Activated naive CD8-positive, alpha-beta T cell treated with anti-CD3 and anti-CD28 coated beads, Interleukin-2, amount 10 ng/mL, durations not matched to agents 7 days and 5 days (primary cell): ENCODE results near the gene INPP5F. TPM values are rescaled to one million over a fixed set of nuclear protein-coding genes. Genes with fewer than 3 reads are reported as not detected.
A peak's percentile ranks its signal among the peaks of the same experiment; 100 is the strongest.
"Not testable (repeated sequence)": the region's sequence is repeated elsewhere in the genome, so short reads cannot be mapped to it uniquely, and the experiment has no call there.

Experiments
- ATAC-seq: fragments of 150-1000 bp; cut with Tn5 transposase; one replicate; pipeline ENCODE4 v1.10.0; 2021; ENCODE audit warnings: low read depth, moderate library complexity
- POLR2A ChIA-PET: fragments of 350-600 bp; sonication (Branson Sonifier 250); formaldehyde crosslinking; loops from one replicate; lab custom pipeline; 2021; ENCODE audit warnings: antibody characterized with exemption; lab: Charles Lee
- DNase-seq: peaks from one replicate; pipeline ENCODE4 v3.0.0; 2021
- H3K27ac Mint-ChIP-seq: one replicate; pipeline ENCODE4 v1.8.0; 2022; ENCODE audit warnings: mild to moderate bottlenecking, mixed read lengths
- H3K27me3 Mint-ChIP-seq: one replicate; pipeline ENCODE4 v1.8.0; 2022; ENCODE audit warnings: mild to moderate bottlenecking, moderate library complexity, mixed read lengths
- H3K36me3 Mint-ChIP-seq: one replicate; pipeline ENCODE4 v1.8.0; 2021; ENCODE audit warnings: mild to moderate bottlenecking, mixed read lengths
- H3K4me1 Mint-ChIP-seq: one replicate; pipeline ENCODE4 v1.8.0; 2021; ENCODE audit warnings: mixed read lengths
- H3K4me3 Mint-ChIP-seq: one replicate; pipeline ENCODE4 v1.8.0; 2022; ENCODE audit warnings: mild to moderate bottlenecking, moderate library complexity, mixed read lengths
- H3K9me3 Mint-ChIP-seq: one replicate; pipeline ENCODE4 v1.8.0; 2021; ENCODE audit warnings: mixed read lengths
- total RNA-seq, 2 experiments: library from RNA; stranded (reverse); gene quantifications; one replicate each; pipeline ENCODE4 v1.2.3, GENCODE V29; 2021

Gene INPP5F
- total RNA-seq, 2 experiments from 2014 or later = 12.2 to 13.5 TPM

DNA sequence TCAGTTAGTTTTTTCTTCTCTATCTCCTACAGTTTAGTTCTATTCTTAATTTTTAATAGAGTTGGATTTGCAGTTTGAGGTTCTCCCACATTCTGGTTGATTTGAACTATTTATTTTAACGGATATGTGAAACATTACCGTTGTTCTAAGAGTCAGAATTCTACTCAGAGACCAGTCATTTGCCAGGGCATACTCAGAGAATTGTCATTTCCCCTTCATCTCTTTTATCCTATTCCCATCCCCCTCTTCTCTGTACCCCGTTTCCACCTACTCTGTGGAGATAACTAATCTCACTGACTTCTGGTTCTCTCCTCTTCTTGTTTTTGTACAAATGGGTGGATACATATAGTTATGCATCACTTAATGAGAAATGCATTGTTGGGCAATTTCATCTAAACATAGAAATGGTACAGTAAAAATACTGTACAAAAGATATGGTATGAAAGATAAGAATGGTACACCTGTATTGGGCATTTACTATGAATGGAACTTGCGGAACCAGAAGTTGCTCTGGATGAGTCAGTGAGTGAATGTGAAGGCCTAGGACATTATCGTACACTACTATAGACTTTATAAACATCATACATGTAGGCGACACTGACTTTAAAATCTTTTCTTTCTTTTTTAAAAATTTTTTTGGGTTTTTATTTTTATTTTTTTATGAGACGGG is 53.1 kb downstream of the INPP5F start:
- no peak overlapping the region for H3K4me3 Mint-ChIP-seq
- H3K9me3 Mint-ChIP-seq = no peaks in the 10 kb centered on the region
- ATAC-seq = no peak
- H3K36me3 Mint-ChIP-seq = peaks cover 3% of the 10 kb centered on the region
- DNase-seq = no peak
- POLR2A ChIA-PET = no interaction called here
- H3K27me3 Mint-ChIP-seq = no peaks in the 10 kb centered on the region
- no peak overlapping the region for H3K27ac Mint-ChIP-seq
- H3K4me1 Mint-ChIP-seq = peaks cover 6% of the 10 kb centered on the region

DNA sequence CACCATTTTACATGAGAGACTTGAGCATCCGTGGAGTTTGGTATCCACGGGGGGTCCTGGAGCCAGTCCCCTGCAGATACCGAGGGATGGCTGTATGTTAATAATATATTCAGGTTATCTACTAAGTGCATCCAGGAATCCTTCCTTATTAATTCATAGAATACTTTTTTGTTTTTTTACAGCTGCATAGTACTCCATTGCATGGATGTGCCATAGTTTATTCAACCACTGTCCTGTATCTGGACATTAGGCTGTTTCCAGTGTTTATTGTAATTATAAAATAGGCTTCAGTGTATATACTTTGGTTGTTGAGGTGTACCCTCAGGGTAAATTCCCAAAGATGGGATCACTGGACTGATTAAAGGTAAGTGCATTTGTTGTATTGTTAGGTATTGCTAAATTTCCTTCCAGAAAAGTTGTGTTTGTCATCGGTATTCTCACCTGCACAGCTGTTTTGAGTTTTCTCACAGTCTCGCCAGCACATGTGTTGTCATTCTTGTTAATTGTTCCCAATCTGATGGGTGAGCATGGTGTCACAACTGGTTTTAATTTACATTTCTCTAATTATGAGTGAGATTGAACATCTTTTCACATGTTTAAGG is 55.1 kb downstream of the INPP5F start:
- DNase-seq (no peak), ATAC-seq (no peak)
- H3K4me3 Mint-ChIP-seq = no peak overlapping the region
- no peak overlapping the region for H3K27ac Mint-ChIP-seq
- H3K4me1 Mint-ChIP-seq = peaks cover 20% of the 10 kb centered on the region
- H3K9me3 Mint-ChIP-seq = no peaks in the 10 kb centered on the region
- POLR2A ChIA-PET = no interaction called here
- H3K27me3 Mint-ChIP-seq = no peaks in the 10 kb centered on the region
- peaks cover 5% of the 10 kb centered on the region for H3K36me3 Mint-ChIP-seq

DNA sequence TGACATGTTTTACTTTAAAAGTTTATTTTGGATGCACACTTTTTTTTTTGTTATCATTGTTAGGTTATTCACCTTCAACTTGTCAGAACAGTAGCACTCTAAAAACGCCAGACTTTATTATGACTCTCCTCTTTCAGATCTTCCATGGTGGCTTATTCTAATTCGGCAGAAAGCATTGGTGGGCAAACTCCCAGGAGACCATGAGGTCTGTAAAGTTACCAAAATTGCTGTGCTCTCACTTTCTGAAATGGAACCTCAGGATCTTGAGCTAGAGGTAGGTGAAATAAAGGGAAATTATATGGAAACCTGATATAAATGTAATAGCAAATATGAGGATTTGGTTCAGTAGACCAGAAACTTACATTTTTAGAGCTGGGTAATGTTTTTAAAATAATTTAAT is 55.6 kb downstream of the INPP5F start:
- Mint-ChIP-seq H3K36me3 (peaks cover 5% of the 10 kb centered on the region), H3K27me3 (no peaks in the 10 kb centered on the region), H3K4me3 (no peak overlapping the region), H3K4me1 (peaks cover 24% of the 10 kb centered on the region), H3K27ac (no peak overlapping the region), H3K9me3 (no peaks in the 10 kb centered on the region)
- POLR2A ChIA-PET = no interaction called here
- ATAC-seq = no peak
- DNase-seq = no peak

DNA sequence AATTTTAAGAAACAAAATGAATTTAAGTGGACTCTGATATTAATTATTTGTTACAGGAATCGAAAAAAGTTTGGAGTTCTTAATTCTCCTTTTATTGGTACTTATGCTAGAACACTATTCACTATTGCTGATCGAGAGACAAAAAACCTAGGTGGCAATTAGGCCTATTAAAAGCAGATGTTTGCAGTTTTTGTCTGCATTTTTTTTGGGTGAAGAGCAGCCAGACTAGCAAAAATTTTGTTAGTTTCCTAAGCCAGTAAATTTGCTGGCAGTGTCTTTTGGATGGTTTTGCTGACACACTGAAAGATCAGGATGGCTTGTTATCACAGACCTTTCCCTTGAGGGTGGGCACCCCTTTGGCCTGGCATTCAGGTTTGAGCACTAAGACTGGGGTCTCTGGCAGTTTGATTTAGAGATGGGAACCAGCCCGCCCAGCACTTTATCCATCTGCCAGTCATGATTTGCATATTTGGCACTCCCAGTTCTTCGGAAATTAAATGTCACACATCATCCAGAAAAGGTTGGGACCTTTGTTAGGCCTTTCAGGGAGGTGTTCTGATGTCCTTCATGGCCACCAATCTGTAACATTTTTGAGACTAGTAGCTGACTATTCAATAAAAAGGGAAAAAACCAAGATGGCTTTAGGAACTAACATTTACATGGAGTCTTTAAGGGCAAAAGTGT is 57.3 kb downstream of the INPP5F start:
- POLR2A ChIA-PET = no interaction called here
- DNase-seq (no peak), ATAC-seq (no peak)
- H3K36me3 Mint-ChIP-seq = peaks cover 10% of the 10 kb centered on the region
- H3K4me3 Mint-ChIP-seq = no peak overlapping the region
- no peaks in the 10 kb centered on the region for H3K27me3 Mint-ChIP-seq
- no peaks in the 10 kb centered on the region for H3K9me3 Mint-ChIP-seq
- H3K4me1 Mint-ChIP-seq = peaks cover 35% of the 10 kb centered on the region
- H3K27ac Mint-ChIP-seq = no peak overlapping the region

DNA sequence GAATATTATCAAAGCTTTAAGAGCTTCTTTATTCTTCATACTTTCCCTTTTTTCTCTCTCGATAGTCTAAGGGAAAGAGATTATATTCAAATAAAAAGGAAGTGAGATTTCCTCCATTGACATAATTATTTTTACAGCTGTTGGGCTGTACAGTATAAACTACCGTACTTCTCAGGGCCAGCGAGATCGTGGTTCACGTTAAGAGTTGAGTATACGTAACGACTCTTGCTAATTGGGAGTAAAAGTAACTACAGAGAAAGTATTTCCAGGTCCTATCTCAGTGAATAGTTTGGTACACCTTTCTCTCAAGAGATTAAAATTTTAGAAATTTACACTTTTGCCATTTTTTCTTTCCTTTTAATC is 57.8 kb downstream of the INPP5F start:
- no peaks in the 10 kb centered on the region for H3K27me3 Mint-ChIP-seq
- peaks cover 36% of the 10 kb centered on the region for H3K4me1 Mint-ChIP-seq
- POLR2A ChIA-PET = no interaction called here
- no peak overlapping the region for H3K4me3 Mint-ChIP-seq
- no peaks in the 10 kb centered on the region for H3K9me3 Mint-ChIP-seq
- DNase-seq = no peak
- H3K36me3 Mint-ChIP-seq = peaks cover 11% of the 10 kb centered on the region
- no peak for ATAC-seq
- no peak overlapping the region for H3K27ac Mint-ChIP-seq

DNA sequence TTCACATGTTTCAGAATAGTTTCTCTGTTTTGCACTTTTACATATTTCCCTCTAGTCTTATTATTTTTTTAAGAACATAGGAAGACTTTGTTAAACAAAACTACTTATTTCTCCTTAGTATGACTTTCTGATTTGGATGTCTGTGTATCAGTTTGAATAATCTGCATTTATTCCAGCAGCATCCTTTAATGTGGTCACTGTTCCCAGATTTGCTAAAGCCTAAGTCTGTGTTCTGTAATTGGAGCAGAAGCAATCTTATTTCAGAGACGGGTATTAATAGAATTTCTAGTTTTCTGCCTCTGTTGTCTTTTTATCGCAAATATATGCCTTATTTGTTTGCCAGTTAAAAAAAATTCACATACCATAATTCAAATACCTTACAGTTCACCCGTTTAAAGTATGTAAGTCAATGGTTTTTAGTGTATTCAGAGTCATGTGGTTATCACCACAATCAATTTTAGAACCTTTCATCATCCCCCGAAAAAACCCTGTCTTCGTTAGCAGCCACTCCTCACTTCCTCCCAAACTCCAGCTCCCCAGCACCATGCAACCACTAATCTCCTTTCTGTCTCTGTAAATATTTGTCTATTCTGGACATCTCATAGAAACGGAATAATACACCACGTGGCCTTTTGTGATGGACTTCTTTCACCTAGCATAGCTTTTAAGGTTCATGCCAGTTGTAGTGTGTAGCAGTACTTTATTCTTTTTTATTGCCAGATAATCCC is 58.7 kb downstream of the INPP5F start:
- Mint-ChIP-seq H3K27ac (peak overlapping the region; percentile 72), H3K4me3 (peak overlapping the region; percentile 56), H3K27me3 (no peaks in the 10 kb centered on the region), H3K4me1 (peaks cover 37% of the 10 kb centered on the region), H3K9me3 (no peaks in the 10 kb centered on the region), H3K36me3 (peaks cover 11% of the 10 kb centered on the region)
- POLR2A ChIA-PET = interaction anchor here (1.3 kb wide), 1 partner anchor 88 kb away, joined by 3 read pairs; the partner anchor contains the start of gene MCMBP
- ATAC-seq (peak; percentile 88), DNase-seq (no peak)

DNA sequence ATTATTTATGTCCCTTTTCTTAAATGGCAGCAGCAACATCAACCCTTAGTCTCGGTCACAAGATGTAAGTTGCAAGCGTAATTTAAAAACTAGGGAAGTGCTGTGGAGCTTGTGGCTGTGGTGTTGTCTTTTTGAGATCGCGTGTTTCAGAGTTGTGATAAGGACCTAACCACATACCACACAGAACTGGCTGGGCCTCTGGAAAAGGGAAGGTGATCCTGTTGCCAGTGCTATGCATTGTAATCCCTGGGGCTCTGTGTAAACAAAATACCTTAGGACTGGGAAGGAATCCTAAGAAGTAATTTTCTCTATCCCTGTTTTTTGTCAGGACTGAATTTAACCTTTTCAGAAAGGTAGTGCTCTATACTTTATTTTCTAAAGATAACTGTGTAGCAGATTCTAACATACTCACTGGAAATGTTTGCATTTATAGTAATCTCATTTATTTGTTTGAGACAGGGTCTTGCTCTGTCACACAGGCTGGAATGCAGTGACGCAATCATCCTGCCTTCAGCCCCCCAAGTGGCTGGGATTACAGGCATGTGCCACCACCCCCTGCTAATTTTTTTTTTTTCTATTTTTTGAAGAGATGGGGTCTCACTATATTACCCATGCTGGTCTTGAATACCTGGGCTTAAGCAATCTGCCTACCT is 60.4 kb downstream of the INPP5F start:
- peaks cover 40% of the 10 kb centered on the region for H3K4me1 Mint-ChIP-seq
- H3K9me3 Mint-ChIP-seq = no peaks in the 10 kb centered on the region
- ATAC-seq (no peak), DNase-seq (no peak)
- H3K27me3 Mint-ChIP-seq = no peaks in the 10 kb centered on the region
- POLR2A ChIA-PET = no interaction called here
- H3K36me3 Mint-ChIP-seq = peaks cover 10% of the 10 kb centered on the region
- H3K4me3 Mint-ChIP-seq = no peak overlapping the region
- H3K27ac Mint-ChIP-seq = no peak overlapping the region

DNA sequence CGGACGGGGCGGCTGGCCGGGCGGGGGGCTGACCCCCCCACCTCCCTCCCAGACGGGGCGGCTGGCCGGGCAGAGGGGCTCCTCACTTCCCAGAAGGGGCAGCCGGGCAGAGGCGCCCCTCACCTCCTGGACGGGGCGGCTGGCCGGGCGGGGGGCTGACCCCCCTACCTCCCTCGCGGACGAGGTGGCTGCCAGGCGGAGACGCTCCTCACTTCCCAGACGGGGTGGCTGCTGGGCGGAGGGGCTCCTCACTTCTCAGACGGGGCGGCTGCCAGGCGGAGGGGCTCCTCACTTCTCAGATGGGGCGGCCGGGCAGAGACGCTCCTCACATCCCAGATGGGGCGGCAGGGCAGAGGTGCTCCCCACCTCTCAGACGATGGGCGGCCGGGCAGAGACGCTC is 69.3 kb downstream of the INPP5F start:
- POLR2A ChIA-PET, H3K36me3 Mint-ChIP-seq, H3K4me1 Mint-ChIP-seq, H3K27ac Mint-ChIP-seq, DNase-seq, H3K4me3 Mint-ChIP-seq, H3K27me3 Mint-ChIP-seq, H3K9me3 Mint-ChIP-seq, ATAC-seq: not testable (repeated sequence)

DNA sequence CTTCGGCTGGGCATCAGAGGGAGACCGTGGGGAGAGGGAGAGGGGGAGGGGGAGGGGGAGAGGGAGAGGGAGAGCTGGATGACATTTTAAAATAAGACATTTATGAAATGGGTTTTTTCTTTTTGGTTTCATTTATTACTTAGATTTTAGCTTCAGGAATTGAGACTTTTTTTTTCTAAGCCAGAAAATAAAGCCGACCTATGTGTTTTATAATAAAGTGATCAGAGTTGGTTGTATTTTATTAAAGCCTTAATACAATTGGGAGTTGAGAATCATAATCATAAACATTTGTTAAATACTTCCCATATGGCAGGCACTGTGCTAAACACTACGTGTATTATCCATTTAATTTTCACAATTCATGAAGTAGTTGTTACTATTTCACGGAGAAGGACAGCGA is 70.2 kb downstream of the INPP5F start:
- H3K27me3 Mint-ChIP-seq = no peaks in the 10 kb centered on the region
- H3K9me3 Mint-ChIP-seq = no peaks in the 10 kb centered on the region
- no peak overlapping the region for H3K4me3 Mint-ChIP-seq
- H3K36me3 Mint-ChIP-seq = peaks cover 5% of the 10 kb centered on the region
- ATAC-seq (no peak), DNase-seq (no peak)
- no peaks in the 10 kb centered on the region for H3K4me1 Mint-ChIP-seq
- no peak overlapping the region for H3K27ac Mint-ChIP-seq
- POLR2A ChIA-PET = no interaction called here

DNA sequence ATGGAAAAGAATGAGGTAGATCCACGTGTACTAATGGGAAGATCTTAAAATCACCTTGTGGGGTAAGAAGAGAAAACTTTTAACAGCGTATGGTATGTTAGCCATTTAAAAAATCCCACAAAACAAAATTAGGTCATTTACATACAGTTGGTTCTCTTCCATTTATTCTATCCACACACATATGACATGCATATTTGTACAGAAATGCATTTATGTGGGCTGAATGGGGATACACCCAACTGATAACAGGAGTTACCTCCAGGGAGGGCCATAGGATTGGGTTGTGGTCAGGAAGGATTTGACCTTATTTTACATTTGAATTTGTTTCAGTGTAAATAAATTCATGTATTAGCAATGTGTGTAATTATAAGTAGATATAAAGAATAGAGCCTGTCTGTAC is 75.3 kb downstream of the INPP5F start:
- Mint-ChIP-seq H3K36me3 (peaks cover 2% of the 10 kb centered on the region), H3K27me3 (no peaks in the 10 kb centered on the region), H3K4me3 (no peak overlapping the region), H3K4me1 (no peaks in the 10 kb centered on the region), H3K9me3 (no peaks in the 10 kb centered on the region), H3K27ac (no peak overlapping the region)
- DNase-seq (no peak), ATAC-seq (no peak)
- POLR2A ChIA-PET = no interaction called here

DNA sequence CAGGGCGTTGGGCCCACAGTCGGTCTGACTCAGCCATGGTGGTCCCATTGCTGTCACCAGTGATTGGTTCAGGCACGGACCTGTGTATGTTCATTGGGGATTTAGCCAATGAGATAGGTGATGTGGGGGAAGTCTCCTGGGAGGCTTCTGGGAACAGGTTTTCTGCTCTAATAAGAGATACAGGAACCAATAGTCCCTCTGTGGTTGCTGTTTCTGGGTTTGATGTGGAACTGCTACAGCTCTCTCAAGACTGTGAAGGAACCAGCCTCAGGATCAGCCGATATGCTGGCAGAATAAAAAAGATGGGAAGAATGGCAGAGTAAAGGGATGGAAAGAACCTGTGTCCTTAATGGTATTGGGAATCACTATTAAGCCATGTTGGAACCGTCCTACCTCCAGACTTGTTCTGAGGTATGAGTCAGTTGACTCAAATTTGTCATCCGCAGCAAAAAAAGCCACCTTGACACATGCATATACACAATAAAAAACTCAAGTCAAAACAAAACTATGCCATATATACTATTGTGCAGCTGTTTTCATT is 76.2 kb downstream of the INPP5F start:
- no peaks in the 10 kb centered on the region for H3K27me3 Mint-ChIP-seq
- no peak overlapping the region for H3K27ac Mint-ChIP-seq
- H3K36me3 Mint-ChIP-seq = peaks cover 2% of the 10 kb centered on the region
- H3K4me1 Mint-ChIP-seq = no peaks in the 10 kb centered on the region
- H3K9me3 Mint-ChIP-seq = no peaks in the 10 kb centered on the region
- no peak overlapping the region for H3K4me3 Mint-ChIP-seq
- DNase-seq = no peak
- POLR2A ChIA-PET = no interaction called here
- no peak for ATAC-seq

DNA sequence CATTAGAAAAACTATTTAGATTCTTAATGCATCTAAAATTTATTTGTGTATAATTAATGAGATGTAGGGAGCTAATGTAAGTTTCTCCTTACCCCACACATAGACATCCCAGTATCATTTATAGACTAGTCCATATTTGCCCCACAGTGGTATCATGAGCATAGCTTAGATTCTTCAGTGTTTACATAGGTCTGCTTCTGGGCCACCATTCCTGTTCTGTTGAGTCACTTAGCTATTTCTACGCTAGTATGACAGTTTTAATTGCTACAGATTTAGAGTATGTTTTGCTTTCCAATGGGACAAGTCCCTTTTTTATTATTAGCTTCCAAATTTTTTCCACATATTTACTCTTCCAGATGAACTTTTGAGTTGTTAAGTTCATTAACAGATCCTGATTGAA is 77.4 kb downstream of the INPP5F start:
- H3K36me3 Mint-ChIP-seq = peaks cover 6% of the 10 kb centered on the region
- POLR2A ChIA-PET = interaction anchor here (0.5 kb wide), 1 partner anchor 42 kb away, joined by 4 read pairs; no protein-coding TSS in a partner anchor
- DNase-seq = no peak
- peaks cover 8% of the 10 kb centered on the region for H3K4me1 Mint-ChIP-seq
- H3K9me3 Mint-ChIP-seq = no peaks in the 10 kb centered on the region
- H3K27ac Mint-ChIP-seq = no peak overlapping the region
- no peak for ATAC-seq
- no peaks in the 10 kb centered on the region for H3K27me3 Mint-ChIP-seq
- H3K4me3 Mint-ChIP-seq = no peak overlapping the region

DNA sequence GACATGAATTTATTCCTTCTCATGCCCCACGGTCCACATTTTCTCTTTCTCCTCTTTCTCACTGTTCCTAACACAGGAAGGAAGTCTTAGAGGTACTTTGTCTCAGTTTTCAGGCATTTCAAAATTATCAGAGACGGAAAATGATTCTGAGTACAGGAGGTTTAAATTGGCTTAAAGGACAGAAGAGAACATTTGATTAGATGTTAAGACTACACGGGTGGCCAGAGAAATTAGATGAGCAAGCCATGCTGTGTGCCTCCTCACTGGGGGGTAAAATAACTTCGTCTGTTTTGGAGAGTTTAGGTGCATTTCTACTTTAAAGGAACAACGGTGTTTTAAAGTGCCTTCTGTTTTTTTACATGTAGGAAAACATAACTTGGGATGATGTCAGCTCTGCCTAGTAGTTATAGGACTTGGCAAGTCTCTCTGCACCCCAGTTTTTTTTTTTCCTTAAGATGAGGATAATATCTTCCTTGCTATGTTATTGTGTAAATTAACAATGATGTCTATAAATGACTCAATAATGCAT is 79.9 kb downstream of the INPP5F start:
- Mint-ChIP-seq H3K4me3 (no peak overlapping the region), H3K27ac (no peak overlapping the region), H3K36me3 (peaks cover 4% of the 10 kb centered on the region), H3K27me3 (no peaks in the 10 kb centered on the region), H3K9me3 (no peaks in the 10 kb centered on the region), H3K4me1 (peaks cover 9% of the 10 kb centered on the region)
- ATAC-seq (no peak), DNase-seq (no peak)
- POLR2A ChIA-PET = no interaction called here
